ENCODE data around the gene LSM4. TPM values are rescaled to one million over a fixed set of nuclear protein-coding genes. Genes with fewer than 3 reads are reported as not detected.
"Not testable (repeated sequence)": the region's sequence is repeated elsewhere in the genome, so short reads cannot be mapped to it uniquely, and the experiment has no call there.

LSM4 gene
- 100 to 1,000 TPM; 385 to 395 TPM for total RNA-seq

GRCh38 chr19:18322759-18323460 lies at the start of gene LSM4:
TSS of gene LSM4 (minus strand) at chr19:18323076. CDS start at chr19:18323020, 56 bp downstream.
- ChIA-PET CTCF (interaction anchor here (1.0 to 11.0 kb wide), 9 partner anchors 10 to 131 kb away, joined by 3 to 155 read pairs (median 5); partner anchors contain the start of gene JUND), POLR2A (interaction anchor here (0.7 to 3.7 kb wide), 6 partner anchors 16 to 117 kb away, joined by 3 to 87 read pairs (median 10); partner anchors contain the start of gene JUND)

- POLR2A ChIA-PET, result no interaction called here
- CTCF ChIA-PET, result interaction anchor here (0.7 to 0.8 kb wide), 3 partner anchors 17 to 375 kb away, joined by 3 to 6 read pairs (median 4); partner anchors contain the start of gene GDF15
Measured at GRCh38 chr19:18368504-18369222, 45.8 kb upstream of the LSM4 start.

GRCh38 chr19:18366021-18366435 lies 43.2 kb upstream of the LSM4 start:
- ChIA-PET CTCF (interaction anchor here (0.8 kb wide), 1 partner anchor 44 kb away, joined by 3 read pairs; no protein-coding TSS in a partner anchor), POLR2A (no interaction called here)

- ChIA-PET POLR2A (no interaction called here), CTCF (interaction anchor here (0.8 kb wide), 1 partner anchor 23 kb away, joined by 3 read pairs; no protein-coding TSS in a partner anchor)
Measured at GRCh38 chr19:18364826-18365528, 42.1 kb upstream of the LSM4 start.

- POLR2A ChIA-PET, result interaction anchor here (0.5 kb wide), 1 partner anchor 86 kb away, joined by 8 read pairs; no protein-coding TSS in a partner anchor
- CTCF ChIA-PET, result interaction anchor here (0.8 kb wide), 1 partner anchor 24 kb away, joined by 3 read pairs; no protein-coding TSS in a partner anchor
Measured at GRCh38 chr19:18364277-18364825, 41.5 kb upstream of the LSM4 start.

- POLR2A ChIA-PET, result interaction anchor here (0.5 kb wide), 1 partner anchor 86 kb away, joined by 8 read pairs; no protein-coding TSS in a partner anchor
- CTCF ChIA-PET, result no interaction called here
Measured at GRCh38 chr19:18363787-18364186, 40.9 kb upstream of the LSM4 start.

- ChIA-PET CTCF (interaction anchor here (0.5 to 1.8 kb wide), 2 partner anchors 35 to 48 kb away, joined by 4 to 5 read pairs; no protein-coding TSS in a partner anchor), POLR2A (interaction anchor here (0.6 kb wide), 1 partner anchor 271 kb away, joined by 5 read pairs; no protein-coding TSS in a partner anchor)
Measured at GRCh38 chr19:18362934-18363542, 40.2 kb upstream of the LSM4 start.

GRCh38 chr19:18361646-18362045 lies 38.8 kb upstream of the LSM4 start:
- CTCF ChIA-PET, result interaction anchor here (1.8 kb wide), 1 partner anchor 50 kb away, joined by 5 read pairs; no protein-coding TSS in a partner anchor
- POLR2A ChIA-PET, result no interaction called here

- POLR2A ChIA-PET, result no interaction called here
Measured at GRCh38 chr19:18357041-18357440, 34.2 kb upstream of the LSM4 start.

GRCh38 chr19:18354743-18355142 lies 31.9 kb upstream of the LSM4 start:
- ChIA-PET CTCF (interaction anchor here (1.5 kb wide), 1 partner anchor 15 kb away, joined by 6 read pairs; no protein-coding TSS in a partner anchor), POLR2A (interaction anchor here (0.6 kb wide), 1 partner anchor 16 kb away, joined by 3 read pairs; no protein-coding TSS in a partner anchor)

More at GRCh38 chr19:18357041-18357440, 34.2 kb upstream of the LSM4 start:
- CTCF ChIA-PET, result interaction anchor here (1.6 kb wide), 1 partner anchor 31 kb away, joined by 3 read pairs; no protein-coding TSS in a partner anchor

- ChIA-PET CTCF (interaction anchor here (1.5 kb wide), 1 partner anchor 14 kb away, joined by 6 read pairs; no protein-coding TSS in a partner anchor), POLR2A (no interaction called here)
Measured at GRCh38 chr19:18353378-18354005, 30.6 kb upstream of the LSM4 start.

- ChIA-PET CTCF (interaction anchor here (0.7 kb wide), 1 partner anchor 1499 kb away, joined by 3 read pairs; no protein-coding TSS in a partner anchor), POLR2A (no interaction called here)
Measured at GRCh38 chr19:18351544-18351943, 28.7 kb upstream of the LSM4 start.

- ChIA-PET POLR2A (no interaction called here), CTCF (interaction anchor here (2.0 kb wide), 1 partner anchor 60 kb away, joined by 7 read pairs; no protein-coding TSS in a partner anchor)
Measured at GRCh38 chr19:18350490-18350889, 27.6 kb upstream of the LSM4 start.

- ChIA-PET CTCF (interaction anchor here (1.0 to 2.0 kb wide), 2 partner anchors 39 to 61 kb away, joined by 3 to 7 read pairs; no protein-coding TSS in a partner anchor), POLR2A (no interaction called here)
Measured at GRCh38 chr19:18349524-18350128, 26.8 kb upstream of the LSM4 start.

GRCh38 chr19:18348818-18349339 lies 26.0 kb upstream of the LSM4 start:
- POLR2A ChIA-PET, result not testable (repeated sequence)
- CTCF ChIA-PET, result interaction anchor here (1.0 to 2.0 kb wide), 2 partner anchors 40 to 62 kb away, joined by 3 to 7 read pairs; no protein-coding TSS in a partner anchor

GRCh38 chr19:18348171-18348570 lies 25.3 kb upstream of the LSM4 start:
- ChIA-PET POLR2A (no interaction called here), CTCF (no interaction called here)

GRCh38 chr19:18346091-18346490 lies 23.2 kb upstream of the LSM4 start:
- CTCF ChIA-PET, result no interaction called here
- POLR2A ChIA-PET, result interaction anchor here (0.6 kb wide), 1 partner anchor 174 kb away, joined by 3 read pairs; no protein-coding TSS in a partner anchor
